ENCODE data around the gene RNF115.
"Not testable (repeated sequence)": the region's sequence is repeated elsewhere in the genome, so short reads cannot be mapped to it uniquely, and the experiment has no call there.

RNF115 gene

GRCh38 chr1:145823565-145824498 lies at the start of gene RNF115, which contains the start of gene POLR3C:
TSS of gene RNF115 (minus strand) at chr1:145824095. CDS start at chr1:145823873, 222 bp downstream.
TSS of gene POLR3C (plus strand) at chr1:145824200. CDS start at chr1:145825777, 1,577 bp downstream.
- peak; percentile 38 to 89 (median 78) for DNase-seq

DNA sequence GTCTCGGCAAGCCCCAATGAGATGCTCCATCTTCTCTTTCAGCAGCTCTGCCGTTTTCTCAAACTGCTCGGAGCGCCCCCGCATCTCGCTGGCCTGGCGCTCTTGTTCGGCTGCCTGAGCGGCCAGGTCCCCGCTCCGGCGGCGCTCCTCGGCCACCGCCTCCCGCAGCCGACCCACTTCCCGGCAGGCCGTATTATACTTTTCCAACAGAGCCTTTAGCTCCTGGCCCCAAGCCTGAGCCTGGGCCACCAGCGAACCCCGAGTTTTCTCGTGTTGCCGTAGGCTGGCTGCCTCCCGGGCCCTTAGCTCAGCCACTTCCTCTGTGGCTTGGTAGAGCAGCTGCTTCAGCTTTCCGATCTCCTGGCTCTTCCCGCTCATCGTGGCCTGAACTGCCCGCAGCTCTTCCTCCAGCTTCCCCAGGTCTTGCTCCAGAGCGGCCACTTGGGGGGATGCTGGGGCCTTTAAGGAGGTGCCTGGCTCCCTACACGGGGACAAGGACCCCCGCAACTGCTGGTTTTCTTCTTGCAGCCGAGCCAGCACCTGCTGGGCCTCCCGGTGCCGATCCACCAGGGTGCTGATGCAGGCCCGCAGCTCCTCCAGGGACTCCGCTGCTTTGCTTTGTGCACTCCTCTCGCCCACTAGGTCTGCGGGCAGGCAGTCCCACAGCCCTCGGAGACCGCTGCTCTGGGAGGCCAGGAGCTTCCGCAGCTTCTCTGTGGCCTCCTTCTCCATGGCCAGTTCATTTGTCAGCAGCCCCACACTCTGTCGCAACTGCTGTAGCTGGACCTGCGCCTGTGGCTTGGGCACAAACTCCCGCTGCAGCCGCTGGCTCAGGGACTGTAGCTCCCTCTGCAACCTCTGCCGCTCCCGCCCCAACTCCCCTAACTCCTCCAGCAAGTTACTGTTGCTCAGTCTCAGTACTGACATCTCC lies 48.4 kb upstream of the RNF115 start:
- DNase-seq, result peak in 13 of 14 donors; percentile 4 to 86 (median 65)

DNA sequence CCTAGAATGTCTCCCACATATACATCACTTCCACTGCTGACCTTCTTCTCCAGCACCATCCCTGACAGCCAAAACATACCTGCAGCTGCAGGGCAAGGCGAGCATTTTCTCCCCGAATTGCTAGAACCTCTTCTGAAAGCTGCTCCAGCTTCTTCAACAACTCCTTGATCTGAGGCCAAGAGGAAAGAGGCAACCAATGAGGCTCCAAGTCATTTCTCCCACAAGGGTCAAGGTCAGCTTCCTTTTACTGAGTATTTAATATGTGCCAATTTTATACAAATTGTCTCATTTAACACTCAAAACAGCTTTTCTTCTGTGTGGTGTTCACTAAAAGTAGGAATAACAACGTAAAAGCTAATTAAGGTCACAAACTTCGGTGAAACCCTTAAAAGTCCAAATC lies 44.3 kb upstream of the RNF115 start:
- no peak for DNase-seq

GRCh38 chr1:145863282-145864018 lies 39.6 kb upstream of the RNF115 start:
- peak in 2 of 14 donors; percentile 5 to 10 for DNase-seq

GRCh38 chr1:145859491-145860023 lies 35.7 kb upstream of the RNF115 start:
- DNase-seq, result peak in 13 of 14 donors; percentile 19 to 91 (median 77)

DNA sequence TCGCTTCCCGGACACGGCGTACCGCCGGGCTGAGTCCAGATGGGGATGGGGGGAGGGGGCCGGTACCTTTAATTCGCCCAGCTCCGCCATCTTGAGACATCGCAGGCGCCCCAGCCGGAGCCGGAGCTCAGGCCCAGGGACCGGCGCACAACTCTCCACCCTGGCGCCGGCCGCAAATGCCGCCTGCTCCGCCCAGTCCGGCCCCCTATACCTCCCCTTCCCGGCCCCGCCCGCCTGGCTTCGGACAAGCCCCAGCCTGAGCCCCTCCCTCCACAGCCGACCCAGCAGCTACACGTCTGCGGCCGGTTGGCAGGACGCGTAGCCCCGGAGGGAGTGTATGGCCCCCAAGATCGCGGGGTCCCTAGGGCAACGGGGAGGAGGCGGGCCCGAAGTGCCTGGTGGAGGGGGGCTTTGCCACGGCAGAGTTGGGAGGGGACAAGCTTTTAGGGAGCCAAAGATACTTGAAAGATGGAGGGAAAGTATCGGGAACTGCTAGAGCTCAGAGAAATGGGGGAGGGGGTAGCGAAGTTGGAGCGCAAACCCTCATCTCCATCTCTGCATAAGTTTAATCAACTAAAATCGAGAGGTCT lies 35.1 kb upstream of the RNF115 start, which contains the start of gene PIAS3:
TSS of gene PIAS3 (minus strand) at position 181 of the 590 bp plus-strand sequence. CDS start at position 90, 91 bp downstream.
- peak; percentile 37 to 95 (median 84) for DNase-seq

DNA sequence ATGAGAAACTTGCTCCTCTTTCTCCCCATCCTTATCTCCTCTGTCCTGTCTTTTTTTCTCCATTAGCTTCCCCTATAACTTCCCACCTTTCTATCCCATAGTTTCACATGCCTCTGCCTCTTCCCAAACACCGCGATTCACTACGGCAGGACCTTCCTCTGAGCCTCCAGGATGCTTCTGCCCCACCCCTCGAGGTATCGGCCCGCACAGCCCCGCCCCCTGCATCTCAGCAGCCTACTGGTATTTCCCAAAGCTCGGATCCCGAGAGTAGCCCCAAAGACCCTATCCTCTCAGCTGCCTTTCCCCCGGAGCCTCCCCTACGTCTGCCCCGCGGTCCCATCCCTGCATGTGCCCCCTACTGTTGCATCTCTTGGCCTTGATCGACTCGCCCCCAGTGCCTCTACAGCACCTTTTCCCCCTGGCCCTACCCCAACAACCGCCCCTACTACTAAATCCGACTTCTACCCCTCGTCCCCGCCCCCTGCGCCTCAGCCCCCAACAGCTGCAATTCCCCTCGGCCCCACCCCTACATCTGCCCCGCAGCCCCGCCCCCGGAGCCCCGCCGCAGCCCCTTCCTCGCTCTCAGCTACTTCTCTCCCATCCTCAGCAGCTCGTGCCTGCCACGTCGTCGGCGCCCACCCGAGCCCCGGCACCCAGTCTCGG lies 34.5 kb upstream of the RNF115 start:
- peak in 9 of 14 donors; percentile 21 to 71 (median 50) for DNase-seq

DNA sequence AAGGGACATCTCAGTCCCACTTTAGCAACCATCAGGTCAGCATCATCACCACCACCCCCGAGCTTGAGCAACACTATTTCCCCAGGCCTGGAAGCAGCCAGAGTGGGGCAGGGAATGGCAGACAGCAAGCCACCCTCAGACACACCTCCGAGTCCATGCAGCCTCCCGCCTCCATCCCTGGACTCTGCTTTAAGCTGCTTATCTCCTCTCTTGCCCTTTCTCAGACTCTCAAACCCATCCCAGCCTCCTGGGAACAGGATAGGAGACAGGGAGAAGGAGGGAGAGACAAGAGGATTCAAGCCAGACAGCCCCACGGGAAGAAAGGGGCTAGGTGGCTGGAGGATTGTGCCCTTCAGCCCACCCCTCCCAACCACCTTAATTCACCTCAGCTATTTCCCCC lies 33.3 kb upstream of the RNF115 start:
- no peak for DNase-seq

GRCh38 chr1:145855426-145855948 lies 31.6 kb upstream of the RNF115 start:
- DNase-seq, result no peak

DNA sequence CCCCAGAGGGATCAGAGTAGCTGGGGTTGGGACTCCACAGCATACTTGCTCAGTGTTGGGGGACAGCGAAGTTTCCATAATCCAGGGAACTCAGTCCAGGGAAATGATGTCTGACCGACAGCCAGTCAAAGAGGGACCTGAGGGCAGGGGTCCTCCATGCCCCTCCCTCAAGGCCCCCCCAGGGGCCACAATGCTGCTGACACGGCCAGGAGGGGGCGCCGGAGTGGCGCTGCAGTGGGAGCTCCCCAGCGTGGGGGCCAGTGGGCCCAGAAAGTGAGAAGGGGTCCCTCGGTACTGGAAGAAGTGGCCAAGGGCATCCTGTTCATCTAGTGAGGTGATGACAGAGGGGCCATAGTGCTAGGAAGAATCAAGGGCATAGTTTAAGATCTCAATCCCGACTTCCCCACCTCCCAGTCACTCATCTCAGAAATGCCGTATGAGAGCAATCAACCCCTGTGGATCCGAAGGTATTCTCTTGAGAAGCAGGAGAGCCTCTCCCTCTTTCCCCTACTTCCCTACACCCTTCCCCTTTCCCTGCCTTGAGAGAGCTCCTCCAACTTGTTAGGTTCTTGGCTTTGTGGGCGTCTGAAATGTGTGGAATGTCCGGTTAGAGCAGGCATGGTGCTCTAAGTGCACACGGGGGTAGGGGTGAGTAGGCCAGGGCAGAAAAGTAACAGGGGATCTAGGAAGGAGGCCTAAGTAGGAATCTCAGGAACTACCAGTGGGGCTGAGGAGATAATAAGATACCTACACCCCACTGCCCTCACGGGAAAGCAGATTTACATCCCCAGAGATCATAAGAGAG lies 25.7 kb upstream of the RNF115 start:
- no peak for DNase-seq

DNA sequence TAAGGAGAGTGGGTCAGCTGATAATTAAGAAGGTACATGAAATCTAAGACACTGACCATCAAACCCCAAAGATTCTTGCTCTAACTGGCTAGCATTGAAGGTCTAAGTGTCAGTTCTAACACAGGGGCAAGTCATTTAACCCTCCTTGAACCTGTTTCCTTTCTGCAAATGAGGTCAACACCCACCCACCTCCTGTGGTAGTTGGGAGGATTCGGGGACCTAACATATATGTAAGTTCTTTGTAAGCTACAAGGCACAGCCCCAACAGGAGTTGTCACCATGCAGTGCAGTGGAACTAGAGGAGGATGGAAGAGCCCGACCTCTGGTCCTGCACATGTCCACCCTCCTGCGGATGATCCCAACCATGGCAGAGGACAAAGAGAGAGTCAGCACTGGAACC lies 23.9 kb upstream of the RNF115 start:
- no peak for DNase-seq

DNA sequence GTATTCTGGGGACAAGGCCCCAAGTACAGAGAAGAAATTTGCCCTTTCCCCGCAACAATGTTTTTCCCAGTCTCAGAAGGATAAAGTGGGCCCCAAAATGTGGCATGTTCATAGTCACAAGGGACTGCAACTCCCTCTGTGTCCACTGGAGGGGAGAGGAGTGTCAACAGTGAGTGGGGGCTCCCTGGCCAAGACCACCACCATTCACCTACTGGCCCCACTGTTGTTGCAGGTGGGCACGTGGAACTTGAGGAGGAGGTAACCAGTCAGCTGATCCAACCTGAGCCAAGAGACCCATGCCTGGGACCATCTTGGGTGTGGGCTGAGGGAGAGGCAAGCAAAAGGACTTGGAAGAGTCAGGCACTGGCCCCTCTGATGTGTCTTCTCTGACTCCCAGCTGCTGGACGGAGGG lies 22.3 kb upstream of the RNF115 start:
- DNase-seq, result peak in 4 of 14 donors; percentile 1 to 43 (median 10)

- peak in 12 of 14 donors; percentile 36 to 73 (median 51) for DNase-seq
Measured at GRCh38 chr1:145845514-145846161, 21.7 kb upstream of the RNF115 start, which contains the start of gene NUDT17. TSS of gene NUDT17 (plus strand) at chr1:145845630. CDS start at chr1:145845641, 11 bp downstream.

DNA sequence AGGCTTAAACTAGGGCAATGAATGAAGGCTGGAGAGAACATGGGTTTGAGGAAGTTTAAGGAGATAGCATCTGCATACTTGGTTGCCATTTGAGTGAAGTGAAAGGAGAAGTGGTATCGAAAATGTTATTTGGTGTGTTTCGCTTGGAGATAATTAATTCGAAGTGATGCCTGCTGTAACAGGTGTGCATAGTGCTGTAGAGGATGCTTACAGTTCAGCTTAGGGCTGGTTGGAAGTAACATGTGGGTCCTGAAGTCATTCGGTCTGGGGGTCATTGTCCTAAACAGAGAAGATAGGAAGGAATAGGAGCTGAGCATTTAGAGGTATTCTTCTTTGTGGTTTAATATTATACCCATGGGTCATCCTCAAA lies 21.2 kb upstream of the RNF115 start:
- peak in 1 of 14 donors; percentile 53 for DNase-seq

- DNase-seq, result no peak
Measured at GRCh38 chr1:145843031-145843430, 19.1 kb upstream of the RNF115 start.

DNA sequence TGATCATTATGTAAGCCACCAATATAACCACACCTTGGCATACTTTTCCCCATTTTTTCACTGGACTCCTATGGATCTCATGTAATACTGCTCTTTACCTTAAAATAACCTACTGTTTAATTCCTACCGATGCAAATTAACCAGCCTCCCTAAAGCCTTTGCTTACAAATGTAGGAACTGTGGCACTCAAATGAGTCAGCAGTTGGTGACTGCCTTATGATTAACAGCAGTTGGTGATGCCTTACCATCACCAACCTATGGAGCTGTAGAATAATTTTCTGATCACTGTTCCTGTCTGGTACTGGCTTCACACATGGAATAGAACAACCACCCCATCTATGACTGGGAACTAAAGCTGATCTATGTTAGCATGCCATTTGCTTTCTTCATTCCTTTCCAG lies 13.8 kb upstream of the RNF115 start:
- no peak for DNase-seq

DNA sequence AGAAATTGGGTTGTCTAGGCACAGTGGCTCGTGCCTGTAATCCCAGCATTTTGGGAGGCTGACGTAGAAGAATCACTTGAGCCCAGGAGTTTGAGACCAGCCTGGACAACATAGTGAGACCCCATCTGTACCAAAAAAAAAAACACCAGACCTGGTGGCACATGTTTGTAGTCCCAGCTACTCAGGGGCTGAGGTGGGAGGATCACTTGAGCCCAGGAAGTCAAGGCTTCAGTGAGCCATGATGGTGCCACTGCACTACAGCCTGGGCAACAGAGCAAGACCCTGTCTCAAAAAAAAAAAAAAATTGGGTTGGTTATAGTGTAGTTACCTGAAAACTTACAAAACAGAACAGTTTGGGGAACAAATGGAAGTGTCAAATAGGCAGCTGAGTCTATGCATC lies 6.9 kb upstream of the RNF115 start:
- not testable (repeated sequence) for DNase-seq

DNA sequence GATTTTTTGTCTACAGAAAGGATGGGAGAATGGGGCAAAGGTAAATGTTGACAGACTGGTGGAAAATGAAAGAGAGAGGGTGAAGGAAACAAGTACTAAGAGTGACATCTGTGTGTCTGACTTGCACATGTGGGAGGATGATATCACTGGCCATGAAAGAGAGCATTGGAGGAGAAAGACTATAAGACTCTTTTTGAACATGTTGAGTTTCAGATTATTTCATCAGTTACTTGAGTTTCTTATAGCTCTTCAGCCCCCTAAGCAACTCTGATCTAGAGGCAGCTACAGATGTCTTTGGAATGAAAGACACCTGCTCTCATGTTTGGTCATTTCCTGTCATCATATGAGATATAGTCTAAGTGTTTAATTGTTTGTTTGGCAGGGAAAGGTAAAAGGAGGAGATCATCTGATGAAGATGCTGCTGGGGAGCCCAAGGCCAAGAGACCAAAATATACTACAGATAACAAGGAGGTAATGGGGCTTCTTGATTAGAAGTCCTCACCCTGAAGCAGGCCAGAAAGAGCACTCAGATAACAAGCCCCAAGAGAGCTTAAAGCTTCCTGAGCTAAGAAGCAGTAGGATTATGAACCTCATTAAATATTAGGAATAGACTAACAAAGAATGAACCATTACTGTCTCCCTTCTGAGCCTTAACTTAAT lies 4.6 kb upstream of the RNF115 start:
- no peak for DNase-seq

Data from C1 segment of cervical spinal cord (tissue), 14 donors.